Keratinocyte (primary cell): ENCODE results near the gene TTLL13. TPM values are rescaled to one million over a fixed set of nuclear protein-coding genes. Genes with fewer than 3 reads are reported as not detected.

ENCODE experiments used
- DNase-seq: peaks from one replicate; pipeline ENCODE4 v3.0.0-alpha.2; 2011; ENCODE audit warnings: low read depth, missing footprints, low spot score
- FAIRE-seq: peaks from 2 replicates; lab custom pipeline; 2011; peaks lifted over from hg19 to GRCh38; lab: Jason Lieb, UNC
- H2AFZ ChIP-seq: 2 replicates; pipeline ENCODE4 v1.6.0; 2012; ENCODE audit warnings: low read length, control low read depth, inconsistent platforms; ENCODE audit not compliant: control insufficient read depth
- H3K27ac ChIP-seq: 2 replicates; pipeline ENCODE4 v1.5.1; 2011; ENCODE audit warnings: low read length; ENCODE audit not compliant: control insufficient read depth, insufficient read depth
- H3K27me3 ChIP-seq: 3 replicates; pipeline ENCODE4 v1.6.0; 2011; ENCODE audit warnings: low read length; ENCODE audit not compliant: control insufficient read depth, insufficient read depth; ENCODE audit errors: extremely low read depth
- H3K36me3 ChIP-seq, 2 experiments: 2 replicates in 1 of 2; 3 replicates in 1 of 2; pipeline ENCODE4 v1.5.1; 2011; ENCODE audit warnings: low read length in 2 of 2, mild to moderate bottlenecking in 1 of 2; ENCODE audit not compliant: control insufficient read depth in 2 of 2, insufficient read depth in 2 of 2; ENCODE audit errors: extremely low read depth in 1 of 2
- H3K4me1 ChIP-seq: 3 replicates; pipeline ENCODE4 v1.5.1; 2011; ENCODE audit warnings: low read length; ENCODE audit not compliant: control insufficient read depth, insufficient read depth; ENCODE audit errors: extremely low read depth
- H3K4me2 ChIP-seq: 3 replicates; pipeline ENCODE4 v1.6.0; 2011; ENCODE audit warnings: low read depth, low read length; ENCODE audit not compliant: control insufficient read depth, insufficient read depth; ENCODE audit errors: extremely low read depth
- H3K4me3 ChIP-seq, 3 experiments: fragments of 200-600 bp in 1 of 3; sonication (generic) in 1 of 3; 2 replicates in 2 of 3; 3 replicates in 1 of 3; pipeline ENCODE4 v1.5.1; 2011 to 2016; ENCODE audit warnings: low read length in 3 of 3, mild to moderate bottlenecking in 3 of 3, control low read depth in 2 of 3, inconsistent platforms in 1 of 3, low read depth in 1 of 3, mixed read lengths in 1 of 3, mixed run types in 1 of 3, moderate library complexity in 1 of 3; ENCODE audit not compliant: control insufficient read depth in 2 of 3, insufficient read depth in 2 of 3; ENCODE audit errors: extremely low read depth in 1 of 3
- H3K79me2 ChIP-seq: 2 replicates; pipeline ENCODE4 v1.6.0; 2012; ENCODE audit warnings: low read length; ENCODE audit not compliant: control insufficient read depth, insufficient read depth
- H3K9ac ChIP-seq: 3 replicates; pipeline ENCODE4 v1.6.0; 2011; ENCODE audit warnings: low read length; ENCODE audit not compliant: control insufficient read depth, insufficient read depth; ENCODE audit errors: extremely low read depth
- H3K9me1 ChIP-seq: 3 replicates; pipeline ENCODE4 v1.6.0; 2011; ENCODE audit warnings: low read length; ENCODE audit not compliant: control insufficient read depth, insufficient read depth; ENCODE audit errors: extremely low read depth
- H3K9me3 ChIP-seq: 2 replicates; pipeline ENCODE4 v1.5.1; 2012; ENCODE audit warnings: low read depth, low read length; ENCODE audit not compliant: control insufficient read depth
- H4K20me1 ChIP-seq: 3 replicates; pipeline ENCODE4 v1.6.0; 2011; ENCODE audit warnings: low read length; ENCODE audit not compliant: control insufficient read depth, insufficient read depth; ENCODE audit errors: extremely low read depth
- CTCF ChIP-seq, 3 experiments: IDR thresholded peaks in 1 of 3; conservative IDR thresholded peaks in 1 of 3; optimal IDR thresholded peaks in 1 of 3; 2 replicates in 2 of 3; 3 replicates in 1 of 3; pipeline versions ENCODE3 to v1.5.1; 2011; ENCODE audit warnings: low read length in 3 of 3, mild to moderate bottlenecking in 3 of 3, moderate library complexity in 2 of 3, control low read depth in 1 of 3, inconsistent platforms in 1 of 3; ENCODE audit not compliant: insufficient read depth in 2 of 3; ENCODE audit errors: extremely low read depth in 1 of 3
- EZH2 ChIP-seq: IDR thresholded peaks from one replicate; pipeline ENCODE4 v1.6.1; 2012; ENCODE audit warnings: inconsistent platforms, mild to moderate bottlenecking, low read length, moderate library complexity
- dilution Hi-C: fragments of 300-500 bp; cut with MboI; formaldehyde crosslinking; loops from one replicate; pipeline ENCODE4 v1.7.0; 2020; ENCODE audit warnings: low sequenced_read_pairs; ENCODE audit not compliant: extremely low pct_ligation_motif_present
- polyA plus RNA-seq, 5 experiments: library from polyadenylated mRNA; depleted of rRNA in 3 of 5; stranded (reverse) in 3 of 5; stranded (forward) in 1 of 5; unstranded in 1 of 5; fragments of >200 nt; gene quantifications; 1 replicate in 1 of 5; 2 replicates in 3 of 5; 3 replicates in 1 of 5; pipeline versions ENCODE4 v1.2.1 to v1.2.3, GENCODE V29; 2011 to 2012; ENCODE audit warnings: missing spikeins in 2 of 5, low read depth in 1 of 5, low replicate concordance in 1 of 5

The TTLL13 gene
- polyA plus RNA-seq, 1 donor (not counting 4 experiments of a cell fraction or from before 2014, with no cell fraction given): 0.07 TPM

- TF ChIP-seq EZH2 (no peak), CTCF (optimal IDR thresholded peaks at IDR 0.05 in 1 of 3, IDR thresholded peaks at IDR 0.05 in 1 of 3, conservative IDR thresholded peaks at IDR 0.05 in 1 of 3; ENCODE audit: extremely low read depth in 1 of 3, insufficient read depth in 2 of 3, low read length in 3 of 3) (no peak)
- no peaks in the 10 kb centered on the region for H3K27me3 ChIP-seq
- no peaks in the 10 kb centered on the region for H3K79me2 ChIP-seq
- no peak overlapping the region for H3K4me3 ChIP-seq
- DNase-seq (no peak), FAIRE-seq (no peak)
- H4K20me1 ChIP-seq: no peaks in the 10 kb centered on the region
- H3K9ac ChIP-seq: no peak overlapping the region
- no peak overlapping the region for H3K4me2 ChIP-seq
- no peaks in the 10 kb centered on the region for H3K9me1 ChIP-seq
- H3K27ac ChIP-seq: no peak overlapping the region
- no peaks in the 10 kb centered on the region for H3K9me3 ChIP-seq
- no peak overlapping the region for H2AFZ ChIP-seq
- no peaks in the 10 kb centered on the region for H3K4me1 ChIP-seq
- no peaks in the 10 kb centered on the region for H3K36me3 ChIP-seq
- dilution Hi-C loops: no loop called here
Measured at GRCh38 chr15:90306560-90306959, 57.2 kb downstream of the TTLL13 start.

GRCh38 chr15:90307661-90308060 is 58.3 kb downstream of the TTLL13 start:
- dilution Hi-C loops: no loop called here

More at GRCh38 chr15:90307661-90308060, 58.3 kb downstream of the TTLL13 start:
- no peak overlapping the region for H3K4me3 ChIP-seq
- no peak overlapping the region for H2AFZ ChIP-seq
- no peaks in the 10 kb centered on the region for H3K79me2 ChIP-seq
- H3K4me1 ChIP-seq: no peaks in the 10 kb centered on the region
- FAIRE-seq (no peak), DNase-seq (no peak)
- H3K27ac ChIP-seq: no peak overlapping the region
- no peaks in the 10 kb centered on the region for H3K36me3 ChIP-seq
- no peaks in the 10 kb centered on the region for H3K9me3 ChIP-seq
- no peak overlapping the region for H3K9ac ChIP-seq
- no peaks in the 10 kb centered on the region for H3K9me1 ChIP-seq
- H4K20me1 ChIP-seq: no peaks in the 10 kb centered on the region
- no peak overlapping the region for H3K4me2 ChIP-seq
- no peaks in the 10 kb centered on the region for H3K27me3 ChIP-seq
- TF ChIP-seq CTCF (optimal IDR thresholded peaks at IDR 0.05 in 1 of 3, IDR thresholded peaks at IDR 0.05 in 1 of 3, conservative IDR thresholded peaks at IDR 0.05 in 1 of 3; ENCODE audit: extremely low read depth in 1 of 3, insufficient read depth in 2 of 3, low read length in 3 of 3): no peak
- TF ChIP-seq EZH2: no peak
